KG1 (cell line): Measurements from ENCODE around the gene SNED1.

Source experiments
- DNase-seq: peaks from one replicate; lab custom pipeline; 2025; lab: John Stamatoyannopoulos, UW

The SNED1 gene

GRCh38 chr2:241030333-241030680, 31.9 kb downstream of the SNED1 start:
- DNase-seq: no peak

- no peak for DNase-seq
Observed at GRCh38 chr2:241030883-241031282, 32.5 kb downstream of the SNED1 start.

DNA sequence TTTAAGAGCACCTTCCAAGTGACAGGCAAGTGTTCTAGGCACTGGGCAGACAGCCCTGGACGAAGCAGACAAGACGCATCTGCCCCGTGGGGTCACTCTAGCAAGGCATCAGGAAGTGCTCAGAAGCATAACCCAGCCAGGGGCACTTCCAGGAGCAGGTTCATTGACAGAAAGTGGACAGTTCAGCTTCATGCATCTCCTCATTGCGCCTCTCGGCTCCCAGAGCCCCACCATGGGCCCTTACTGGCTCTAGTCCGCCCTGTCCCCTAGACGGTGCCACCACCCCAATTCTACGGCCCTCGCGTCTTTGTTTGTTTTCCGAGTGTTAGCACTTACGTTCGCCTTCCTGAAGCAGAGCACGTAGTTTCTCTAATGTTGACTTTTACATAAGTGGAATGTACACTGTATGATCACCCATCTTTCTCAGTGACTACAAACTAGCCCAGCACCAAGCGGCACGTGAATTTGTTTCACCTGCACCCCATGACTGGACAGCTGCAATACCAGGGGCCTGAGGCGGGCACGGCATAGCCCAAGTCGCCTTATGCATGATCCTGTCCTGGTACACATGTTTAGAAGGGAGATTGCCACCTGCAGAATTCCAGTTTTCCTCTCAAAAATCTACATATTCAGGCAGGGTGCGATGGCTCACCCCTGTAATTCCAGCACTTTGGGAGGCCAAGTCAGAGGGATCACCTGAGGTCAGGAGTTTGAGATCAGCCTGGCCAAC, 33.2 kb downstream of the SNED1 start:
- no peak for DNase-seq

DNA sequence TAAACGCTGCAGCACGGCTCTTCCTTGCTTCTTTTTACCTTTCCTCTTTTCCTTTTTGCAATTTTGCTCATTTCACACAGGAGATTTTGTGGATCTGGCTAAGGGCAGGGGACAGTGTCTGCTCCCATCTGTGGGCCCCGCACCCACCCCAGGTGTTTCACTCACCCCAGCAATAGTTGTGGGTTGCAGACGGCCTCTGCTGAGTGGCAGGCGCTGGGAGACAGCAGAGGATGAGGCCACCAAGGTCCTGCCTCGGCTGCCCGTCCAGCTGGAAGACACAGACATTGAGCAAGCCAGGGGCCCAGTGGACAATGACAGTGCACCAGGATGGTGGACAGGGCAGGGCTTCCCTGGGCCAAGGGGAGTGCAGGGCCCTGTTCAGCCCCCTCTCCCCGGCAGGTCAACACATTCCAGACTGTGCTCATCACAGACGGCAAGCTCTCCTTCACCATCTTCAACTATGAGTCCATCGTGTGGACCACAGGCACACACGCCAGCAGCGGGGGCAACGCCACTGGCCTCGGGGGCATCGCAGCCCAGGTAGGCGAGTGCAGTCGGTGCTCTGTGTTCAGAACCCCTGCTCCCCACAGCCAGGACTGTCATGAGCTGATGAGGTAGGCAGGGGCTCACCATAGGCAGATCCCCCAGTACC, 35.0 kb downstream of the SNED1 start:
- DNase-seq: no peak

DNA sequence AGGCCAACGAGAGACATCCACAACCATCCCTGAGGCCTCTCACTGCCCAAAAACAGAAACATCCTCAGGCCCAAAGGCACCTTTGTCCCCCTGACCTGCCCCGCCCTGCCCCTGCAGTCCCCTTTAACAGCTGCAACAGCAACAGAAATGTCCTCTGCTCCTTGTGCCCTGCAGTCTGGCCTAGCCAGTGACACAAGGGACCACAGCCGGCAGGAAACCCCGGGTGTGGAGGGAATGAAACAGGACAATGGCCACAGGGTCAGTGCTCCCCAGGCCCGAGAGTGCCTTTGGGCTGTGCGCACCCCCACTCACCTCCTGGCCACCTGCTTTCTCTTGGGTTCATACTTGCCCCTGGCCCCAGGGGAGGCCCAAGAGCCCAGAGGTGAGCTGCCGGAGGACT, 35.6 kb downstream of the SNED1 start:
- no peak for DNase-seq

- DNase-seq: no peak
Observed at GRCh38 chr2:241034490-241035141, 36.2 kb downstream of the SNED1 start.

- no peak for DNase-seq
Observed at GRCh38 chr2:241035142-241035817, 36.9 kb downstream of the SNED1 start.

- no peak for DNase-seq
Observed at GRCh38 chr2:241035818-241036396, 37.5 kb downstream of the SNED1 start.

DNA sequence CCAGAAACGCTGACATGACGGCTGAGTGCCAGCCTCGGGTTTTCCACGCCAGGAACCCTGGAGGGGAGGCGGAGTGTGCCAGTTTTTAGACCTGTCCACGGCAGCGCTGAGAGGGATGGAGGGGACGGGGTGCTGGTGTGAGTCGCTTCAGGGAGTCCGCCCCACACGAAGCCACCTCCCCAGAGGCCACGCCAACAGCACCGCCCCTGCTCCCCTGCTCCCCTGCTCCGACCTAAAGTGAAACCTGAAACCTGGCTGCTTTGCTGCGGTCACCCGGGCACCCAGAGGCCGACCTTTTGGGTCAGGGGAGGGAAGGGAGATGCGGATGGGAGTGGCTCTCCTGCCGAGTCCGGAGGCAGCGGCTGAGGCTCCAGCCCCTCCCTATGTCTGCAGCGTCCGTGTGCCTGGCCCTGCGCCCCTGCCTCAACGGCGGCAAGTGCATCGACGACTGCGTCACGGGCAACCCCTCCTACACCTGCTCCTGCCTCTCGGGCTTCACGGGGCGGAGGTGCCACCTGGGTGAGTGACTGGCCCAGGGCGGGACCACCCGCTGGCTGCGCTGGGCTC, 38.1 kb downstream of the SNED1 start:
- DNase-seq: no peak

GRCh38 chr2:241036964-241037421, 38.6 kb downstream of the SNED1 start:
- no peak for DNase-seq

DNA sequence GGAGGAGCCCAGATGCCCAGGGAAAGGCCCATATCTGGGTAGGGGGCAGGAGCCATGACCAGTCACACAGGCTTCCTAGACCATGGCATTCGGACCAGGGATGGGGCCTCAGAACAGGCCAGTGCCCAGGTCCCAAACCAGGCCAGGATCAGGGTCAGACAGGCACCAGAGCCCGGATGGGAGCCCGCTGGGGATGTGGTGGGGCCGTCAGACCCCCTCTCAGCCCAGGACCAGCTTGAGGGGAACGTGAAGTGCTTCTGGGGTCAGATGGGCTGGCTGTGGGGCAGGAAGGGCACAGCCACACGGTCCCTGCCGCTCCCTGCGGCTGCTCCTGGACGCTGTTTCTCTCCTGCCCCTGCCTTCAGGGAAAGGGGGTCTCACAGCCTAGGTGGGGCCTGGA, 39.1 kb downstream of the SNED1 start:
- DNase-seq: no peak

DNA sequence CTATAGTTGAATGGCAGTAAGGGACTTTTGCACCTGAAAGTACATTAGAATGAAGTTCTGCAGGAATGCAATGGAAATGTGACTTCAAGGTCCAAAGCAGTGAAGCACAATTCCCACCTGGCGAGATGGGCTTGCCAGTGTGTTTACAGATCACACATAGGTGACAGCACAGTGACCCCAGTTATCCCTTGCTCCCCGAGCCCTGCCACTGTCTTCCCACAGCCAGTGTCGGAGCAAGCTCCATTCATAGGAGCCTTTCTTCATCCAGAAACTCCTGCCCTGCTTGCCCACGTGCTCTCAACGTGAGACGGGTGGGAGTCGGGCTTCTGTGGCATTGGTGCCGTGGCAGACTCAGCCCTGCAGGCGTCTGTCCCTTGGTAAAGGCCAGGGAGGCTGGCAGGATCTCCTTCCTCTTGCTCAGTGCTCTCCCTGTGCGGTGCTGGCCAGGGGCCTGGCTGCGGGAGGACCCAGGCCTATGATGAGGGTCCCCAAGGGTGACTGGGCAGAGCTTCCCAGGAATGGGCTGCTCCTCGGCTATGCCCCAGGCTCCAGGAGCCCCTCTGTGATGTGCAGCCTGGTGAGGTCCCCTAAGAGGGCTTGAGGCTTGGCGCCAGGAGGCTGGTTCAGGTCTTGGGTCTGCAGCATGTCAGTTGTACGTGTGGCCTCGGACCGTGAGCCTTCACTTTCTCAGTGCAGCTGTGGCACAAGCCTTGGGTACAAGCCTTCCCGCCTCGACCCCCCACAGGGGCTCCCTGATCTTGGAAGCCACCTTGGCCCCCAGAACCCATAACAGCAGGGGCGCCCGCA, 40.2 kb downstream of the SNED1 start:
- no peak for DNase-seq

- no peak for DNase-seq
Observed at GRCh38 chr2:241039416-241039815, 41.0 kb downstream of the SNED1 start.

DNA sequence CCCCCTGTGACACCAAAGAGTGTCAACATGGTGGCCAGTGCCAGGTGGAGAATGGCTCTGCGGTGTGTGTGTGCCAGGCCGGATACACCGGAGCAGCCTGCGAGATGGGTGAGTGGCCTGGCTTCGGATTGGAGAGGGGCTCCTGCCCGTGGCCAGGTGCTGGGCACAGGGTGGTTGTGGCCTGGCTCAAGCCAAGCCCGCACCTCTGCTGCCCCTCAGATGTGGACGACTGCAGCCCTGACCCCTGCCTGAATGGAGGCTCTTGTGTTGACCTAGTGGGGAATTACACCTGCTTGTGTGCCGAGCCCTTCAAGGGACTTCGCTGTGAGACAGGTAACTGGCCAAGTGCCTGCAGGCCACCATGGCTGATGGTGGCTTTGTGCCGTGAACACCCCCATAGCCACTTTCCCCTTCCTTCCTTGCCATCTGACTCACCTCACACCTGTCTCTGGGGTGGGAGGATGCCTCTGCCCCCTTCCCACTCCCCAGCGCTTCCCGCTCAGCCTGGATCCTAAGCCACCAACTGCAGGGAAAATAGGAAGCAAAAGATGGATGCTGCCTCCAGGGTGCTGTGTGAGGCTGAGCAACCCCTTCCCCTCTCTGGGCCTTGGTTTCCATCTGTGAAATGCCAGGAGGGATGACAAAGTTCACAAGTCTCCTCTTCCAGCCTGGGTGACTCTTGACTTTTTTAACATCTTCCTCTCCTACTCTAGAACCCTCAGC, 41.8 kb downstream of the SNED1 start:
- DNase-seq: no peak

DNA sequence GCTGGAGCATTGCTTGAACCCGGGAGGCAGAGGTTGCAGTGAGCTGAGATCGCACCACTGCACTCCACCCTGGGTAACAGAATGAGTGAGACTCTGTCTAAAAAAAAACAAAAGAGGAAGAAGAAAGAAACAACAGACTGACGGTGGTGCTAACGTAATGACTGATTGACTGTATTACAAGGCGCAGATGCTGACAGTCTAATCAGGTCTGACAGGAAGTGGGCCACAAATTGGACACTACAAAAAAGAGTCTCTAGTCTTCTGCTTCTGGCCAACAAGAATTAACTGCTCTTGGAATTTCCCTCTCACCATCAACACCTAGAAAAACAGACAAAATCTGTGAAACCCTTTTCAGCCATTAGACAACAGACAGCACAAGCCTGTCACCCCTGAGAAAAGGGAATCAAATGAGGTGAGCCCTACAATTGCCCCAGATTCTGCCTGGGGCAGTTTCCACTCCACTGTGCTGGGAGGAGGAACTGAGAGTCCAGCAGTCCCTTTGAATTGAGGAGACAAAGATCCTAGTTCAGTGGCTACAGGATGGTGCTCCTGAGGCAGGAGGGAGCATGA, 43.3 kb downstream of the SNED1 start:
- no peak for DNase-seq

GRCh38 chr2:241043581-241043980, 45.2 kb downstream of the SNED1 start:
- DNase-seq: no peak

GRCh38 chr2:241047253-241048010, 49.0 kb downstream of the SNED1 start:
- DNase-seq: no peak

DNA sequence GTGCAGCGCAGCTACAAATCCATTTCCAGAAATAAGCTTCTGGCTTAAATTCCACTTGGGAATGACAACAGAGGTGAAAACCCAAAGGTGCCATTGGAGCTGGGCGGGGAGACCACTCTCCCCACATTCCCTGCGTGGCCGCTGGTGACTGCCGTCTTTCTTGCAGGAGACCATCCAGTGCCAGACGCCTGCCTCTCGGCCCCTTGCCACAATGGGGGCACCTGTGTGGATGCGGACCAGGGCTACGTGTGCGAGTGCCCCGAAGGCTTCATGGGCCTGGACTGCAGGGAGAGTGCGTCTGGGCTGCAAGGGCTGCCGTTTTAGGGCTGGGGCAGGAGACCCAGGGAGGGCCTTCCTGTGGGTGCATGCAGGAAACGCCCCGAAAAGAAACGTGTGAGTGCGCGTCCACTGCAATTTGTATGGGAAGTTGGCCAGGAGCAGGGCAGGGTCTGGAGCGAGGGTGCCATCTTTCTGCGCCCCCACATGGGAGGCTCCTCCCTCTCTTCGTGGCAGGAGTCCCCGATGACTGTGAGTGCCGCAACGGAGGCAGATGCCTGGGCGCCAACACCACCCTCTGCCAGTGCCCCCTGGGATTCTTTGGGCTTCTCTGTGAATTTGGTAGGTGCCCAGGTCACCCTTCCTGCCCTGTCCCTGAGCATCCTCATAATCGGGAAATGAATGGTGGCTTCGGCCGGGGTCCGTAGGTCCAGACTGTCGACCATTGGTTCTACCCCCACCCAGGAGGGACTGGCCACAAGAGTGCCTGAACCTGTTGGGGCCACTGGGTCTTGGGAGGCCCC, 49.9 kb downstream of the SNED1 start:
- DNase-seq: no peak

DNA sequence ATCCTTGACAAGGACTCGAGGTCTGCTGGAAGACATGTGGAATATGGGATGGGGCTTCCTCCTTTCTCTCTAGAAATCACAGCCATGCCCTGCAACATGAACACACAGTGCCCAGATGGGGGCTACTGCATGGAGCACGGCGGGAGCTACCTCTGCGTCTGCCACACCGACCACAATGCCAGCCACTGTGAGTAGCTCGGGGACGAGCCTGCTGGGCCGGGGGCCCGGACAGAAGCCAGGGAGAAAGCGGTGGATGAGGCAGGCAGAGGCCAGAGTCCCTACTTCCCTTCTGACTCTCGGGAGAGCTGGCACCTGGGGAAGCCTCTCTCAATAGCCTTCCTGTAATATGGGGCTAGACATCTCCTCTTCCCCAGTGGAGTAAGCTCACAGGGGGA, 50.5 kb downstream of the SNED1 start:
- DNase-seq: no peak
